GM21423 (cell line): ENCODE data around the gene TMEM250.

Experiments
- ATAC-seq: cut with Tn5 transposase; IDR thresholded peaks from one replicate; pipeline ENCODE4 v1.9.1; 2021; ENCODE audit warnings: mild to moderate bottlenecking, moderate library complexity; ENCODE audit not compliant: unreplicated experiment

The TMEM250 gene

DNA sequence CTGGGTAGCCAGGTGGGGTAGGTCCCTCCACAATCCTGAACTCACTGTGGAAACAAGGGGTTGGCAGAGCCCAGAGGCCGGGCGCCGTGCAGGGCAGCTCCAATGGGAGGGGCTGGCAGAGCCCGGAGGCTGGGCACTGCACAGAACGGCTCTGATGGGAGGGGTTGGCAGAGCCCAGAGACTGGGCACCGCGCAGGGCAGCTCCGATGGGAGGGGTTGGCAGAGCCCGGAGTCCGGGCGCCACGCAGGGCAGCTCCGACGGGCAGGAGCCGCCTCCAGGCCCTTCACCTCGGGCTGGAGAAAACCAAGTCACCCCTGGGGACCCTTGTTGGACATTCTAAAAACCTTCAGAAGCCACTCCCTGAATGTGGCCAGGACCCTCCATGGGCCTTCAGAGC, 32.9 kb downstream of the TMEM250 start:
- no peak for ATAC-seq

DNA sequence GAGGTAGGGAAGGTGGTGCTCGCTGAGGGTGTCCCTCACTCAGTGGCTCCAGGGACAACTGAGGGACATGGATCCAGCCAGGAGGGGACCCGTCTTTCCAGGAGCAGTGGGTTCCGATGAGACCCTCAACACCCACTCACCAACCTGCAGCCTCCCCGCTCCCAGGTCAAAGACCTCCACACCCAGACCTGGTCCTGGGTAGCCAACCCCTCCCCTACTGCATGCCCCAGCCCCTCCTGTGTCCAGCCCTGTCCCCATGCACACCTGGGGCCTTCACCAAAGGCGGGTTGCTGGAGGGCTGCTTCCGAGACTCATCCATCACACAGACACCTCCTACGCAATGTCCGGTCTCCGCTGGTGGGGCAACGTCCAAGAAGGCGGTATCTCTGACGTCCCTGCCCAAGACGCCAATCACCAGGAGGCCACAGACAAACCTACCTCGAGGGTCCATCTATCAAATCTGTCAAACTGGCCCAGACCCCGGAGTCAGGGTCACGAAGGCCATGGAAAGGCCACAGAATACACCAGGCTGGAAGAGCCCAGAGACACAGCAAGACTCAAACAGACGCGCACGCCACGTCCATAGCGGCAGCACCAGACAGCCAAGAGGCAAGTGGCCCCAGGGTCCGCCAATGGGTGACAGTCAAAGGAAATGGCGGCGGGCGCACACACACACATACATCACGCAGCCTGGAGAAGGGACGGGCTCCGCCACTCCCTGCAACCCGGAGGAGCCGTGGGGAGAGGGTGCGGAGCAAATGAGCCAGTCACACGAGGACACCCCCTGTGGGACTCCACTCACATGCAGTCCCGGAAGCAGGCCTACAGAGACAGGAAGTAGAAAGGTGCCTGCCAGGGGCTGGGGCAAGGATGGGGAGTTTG, 34.4 kb downstream of the TMEM250 start:
- ATAC-seq = no peak

DNA sequence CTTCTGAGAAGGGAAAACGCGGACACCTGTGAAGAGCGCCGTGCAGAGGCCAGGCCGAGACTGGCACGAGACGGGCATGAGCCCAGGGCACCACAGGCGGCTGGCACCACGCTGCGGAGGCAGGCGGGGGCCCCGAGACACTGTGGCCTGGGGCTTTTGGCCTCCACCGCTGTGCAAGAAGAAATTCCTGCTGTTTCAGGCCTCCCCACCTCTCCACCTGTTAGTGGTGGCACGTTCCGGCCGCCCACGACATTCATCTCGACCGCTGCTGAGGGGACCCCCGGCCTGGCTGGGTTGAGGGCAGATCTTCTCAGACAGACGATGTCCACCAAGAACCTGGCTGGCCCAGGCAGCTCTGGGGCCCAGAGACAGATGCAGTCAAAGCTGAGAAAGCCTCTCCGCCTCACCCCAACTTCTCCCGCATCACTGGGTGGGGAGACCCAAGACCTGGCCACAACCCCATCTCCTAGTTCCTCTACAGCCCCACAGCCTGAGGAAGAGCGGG, 35.1 kb downstream of the TMEM250 start:
- ATAC-seq = no peak

DNA sequence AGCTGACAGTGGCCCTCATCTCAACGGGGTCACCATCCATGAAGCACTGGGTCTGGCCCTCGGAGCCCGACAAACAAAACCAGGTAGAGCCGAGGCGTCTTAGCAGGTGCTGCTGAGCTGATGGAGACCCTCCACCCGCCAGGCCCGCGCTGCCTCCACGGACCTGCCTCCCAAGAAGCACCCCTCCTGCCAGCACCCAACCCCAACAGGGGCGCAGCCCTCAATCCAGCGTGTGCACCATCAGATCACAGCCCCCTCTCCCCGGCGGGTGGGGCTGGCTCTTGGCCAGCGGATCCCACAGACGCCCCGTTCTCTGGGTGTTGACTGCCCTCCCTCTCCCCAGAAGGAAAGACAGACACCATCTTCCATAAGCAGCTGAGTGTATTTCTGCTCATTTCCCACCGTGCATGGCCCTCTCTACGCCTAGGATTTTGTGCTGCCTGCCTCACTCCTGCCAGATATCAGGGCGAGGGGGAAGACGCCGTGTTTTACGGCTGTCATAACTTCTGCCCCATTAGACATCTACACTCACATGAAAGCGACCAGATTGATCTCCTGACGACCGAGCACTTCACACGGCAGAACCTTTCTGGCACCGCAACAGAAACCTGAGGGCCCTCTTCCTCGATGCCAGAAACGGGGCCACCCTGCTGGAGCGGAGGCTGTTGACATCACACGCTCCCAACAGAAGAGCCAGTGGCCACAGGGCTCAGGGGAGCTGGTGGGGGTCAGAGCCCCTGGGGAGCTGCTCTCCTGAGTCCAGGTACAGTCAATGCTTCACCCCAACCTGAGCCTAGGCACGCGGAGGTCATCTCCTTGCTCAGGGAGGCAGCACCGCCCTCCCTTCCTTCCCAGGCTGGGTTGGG, 35.9 kb downstream of the TMEM250 start:
- ATAC-seq = no peak

DNA sequence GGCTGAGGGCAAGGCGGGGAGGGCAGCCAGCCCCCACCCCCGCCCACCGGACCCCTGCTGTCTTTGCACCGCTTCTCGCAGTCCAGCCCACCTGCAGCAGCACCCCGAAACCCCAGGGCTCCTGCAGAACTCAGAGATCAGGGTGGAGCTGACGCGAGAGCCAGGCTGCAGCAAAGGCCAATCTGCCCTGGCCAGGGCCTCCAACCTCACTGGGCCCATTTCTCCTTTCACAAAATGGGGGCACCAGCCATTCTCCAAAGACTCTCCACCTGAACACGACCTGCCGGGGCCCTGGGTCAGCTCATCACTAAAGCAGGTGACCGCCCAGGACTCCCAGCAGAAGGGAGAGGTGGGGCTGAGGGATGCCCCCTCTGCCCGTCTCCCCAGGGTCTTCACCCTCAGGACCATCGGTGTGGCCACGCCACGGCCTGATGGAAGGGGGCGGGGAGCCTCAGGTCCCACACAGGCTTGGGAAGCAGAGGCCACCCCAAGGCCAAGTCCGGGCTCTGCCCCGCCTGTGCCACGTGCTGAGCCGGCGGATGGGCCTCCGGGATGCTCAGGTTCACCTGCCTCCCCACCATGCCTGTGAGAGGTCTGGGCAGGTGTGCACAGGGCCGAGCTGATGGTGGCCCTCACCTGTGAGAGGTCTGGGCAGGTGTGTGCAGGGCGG, 36.7 kb downstream of the TMEM250 start:
- no peak for ATAC-seq

DNA sequence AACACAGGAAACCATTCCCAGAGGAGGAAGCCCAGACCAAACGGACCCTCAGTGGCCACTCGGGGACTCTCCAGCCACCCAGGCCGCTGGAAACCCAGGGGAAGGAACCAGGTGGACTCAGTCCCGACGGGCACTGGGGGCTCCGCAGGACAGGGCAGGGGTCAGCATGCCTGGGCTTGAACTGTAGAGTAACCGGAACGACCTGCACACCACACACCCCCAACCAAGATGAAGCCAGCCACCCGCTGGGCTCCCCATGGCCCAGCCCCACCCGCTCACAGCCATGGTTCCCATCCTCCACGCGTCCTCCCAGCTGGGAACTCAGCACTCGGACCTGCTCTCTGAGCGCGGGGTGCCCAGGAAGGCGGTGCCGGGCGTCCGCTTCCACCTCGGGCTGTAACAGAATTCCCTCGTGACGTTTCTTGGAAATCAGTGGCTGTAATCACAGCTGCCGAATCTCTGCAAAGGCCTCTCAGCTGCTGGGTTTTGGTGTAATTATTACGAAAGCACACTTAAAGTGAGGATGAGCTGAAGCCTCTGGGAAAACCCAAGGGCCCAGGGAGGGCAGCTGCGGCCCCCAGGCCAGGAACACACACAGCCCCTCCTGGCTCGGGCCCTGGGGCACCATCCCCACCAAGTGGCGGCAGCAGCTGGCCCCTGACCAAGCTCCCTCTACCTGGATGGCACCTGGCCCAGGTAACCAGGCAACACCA, 37.4 kb downstream of the TMEM250 start:
- no peak for ATAC-seq

DNA sequence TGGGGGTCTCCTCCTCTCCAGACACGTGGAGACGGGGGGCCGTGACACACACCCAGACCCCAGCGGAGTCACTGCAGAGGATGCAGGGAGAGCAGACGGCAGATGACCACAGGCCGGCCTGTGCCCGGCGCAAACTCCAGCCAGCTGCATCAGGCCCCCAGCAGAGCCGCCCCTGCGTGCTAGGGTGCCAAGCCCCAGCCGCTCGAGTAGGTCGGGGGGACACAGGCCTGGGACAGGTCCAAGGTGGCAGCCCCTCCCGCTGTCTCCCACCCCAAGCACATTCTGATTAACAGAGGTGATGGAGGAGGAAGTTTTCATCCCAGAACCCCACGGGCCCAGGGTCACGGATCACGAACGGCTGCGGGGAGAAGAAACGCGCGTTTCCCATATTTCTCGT, 38.0 kb downstream of the TMEM250 start:
- no peak for ATAC-seq

DNA sequence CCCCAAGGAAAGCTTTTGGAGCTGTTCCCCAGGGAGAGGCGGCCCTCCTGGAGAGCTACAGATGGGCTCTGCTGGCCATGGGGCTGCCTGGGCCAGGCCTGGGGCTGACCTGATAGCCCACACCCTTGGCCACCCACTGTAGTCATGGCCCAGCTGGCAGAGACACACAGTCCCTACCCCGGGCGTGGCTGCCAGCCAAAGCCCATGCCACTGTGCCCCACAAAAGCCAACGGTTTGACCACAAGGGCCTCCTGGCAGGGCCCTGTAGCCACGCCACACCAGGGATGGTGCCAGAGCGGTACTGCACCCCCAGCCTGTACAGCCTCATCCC, 38.8 kb downstream of the TMEM250 start:
- no peak for ATAC-seq

DNA sequence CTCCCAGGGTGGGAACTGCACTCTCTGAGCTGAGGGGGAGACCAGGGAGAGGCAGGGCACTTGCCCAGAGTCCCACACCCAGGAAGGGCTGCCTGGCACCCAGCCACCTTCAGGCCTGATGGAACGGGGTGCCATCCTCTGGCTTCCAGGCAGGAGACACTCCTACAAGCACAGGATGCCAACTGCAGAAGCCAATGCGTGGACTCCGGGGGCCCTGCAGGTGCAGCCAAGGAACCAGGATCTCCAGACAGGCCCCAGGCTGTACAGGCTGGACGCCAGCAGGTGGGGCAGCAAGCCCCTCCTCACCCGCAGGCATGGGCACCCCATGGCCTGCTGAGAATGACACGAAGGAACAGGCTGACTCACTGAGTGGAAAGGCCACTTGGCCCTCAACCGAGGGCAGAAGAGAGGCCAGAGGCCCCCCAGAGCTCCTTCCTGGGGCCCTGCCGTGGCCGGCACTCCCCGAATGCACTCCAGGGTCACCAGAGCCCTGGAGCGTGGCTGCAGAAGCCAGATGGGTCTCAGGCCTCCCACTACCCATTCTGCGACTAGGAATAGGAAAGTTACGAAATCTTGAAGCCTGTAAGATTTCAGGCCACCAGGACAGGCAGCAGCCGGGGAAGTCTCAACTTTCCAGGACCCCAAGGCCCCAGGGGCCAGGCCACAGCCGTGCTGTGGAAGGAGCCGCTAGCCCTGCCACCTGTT, 39.3 kb downstream of the TMEM250 start:
- no peak for ATAC-seq

DNA sequence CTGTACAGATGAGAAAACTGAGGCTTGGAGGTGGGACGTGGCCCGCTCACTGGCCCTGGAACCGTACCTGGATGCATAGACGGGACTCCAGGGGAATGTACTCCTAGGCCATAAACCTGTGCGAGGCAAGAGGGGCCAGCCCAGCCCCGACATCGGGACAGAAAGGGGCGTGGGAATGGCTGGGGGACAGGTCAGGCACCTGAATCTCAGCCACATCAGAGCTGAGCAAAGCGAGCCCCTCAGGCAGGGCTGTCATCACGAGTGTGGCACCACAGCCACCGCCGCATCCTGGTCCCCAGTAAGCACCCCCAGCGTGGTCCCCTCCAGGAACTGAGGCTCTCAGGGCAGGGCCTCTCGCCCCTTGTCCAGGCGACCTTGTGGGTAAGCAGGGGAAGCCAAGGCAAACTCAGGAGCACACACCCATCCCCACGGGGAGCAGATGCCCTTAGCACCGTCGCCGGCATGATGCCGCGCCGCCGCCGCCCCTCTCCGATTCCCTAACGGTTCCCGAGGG, 40.1 kb downstream of the TMEM250 start:
- no peak for ATAC-seq

DNA sequence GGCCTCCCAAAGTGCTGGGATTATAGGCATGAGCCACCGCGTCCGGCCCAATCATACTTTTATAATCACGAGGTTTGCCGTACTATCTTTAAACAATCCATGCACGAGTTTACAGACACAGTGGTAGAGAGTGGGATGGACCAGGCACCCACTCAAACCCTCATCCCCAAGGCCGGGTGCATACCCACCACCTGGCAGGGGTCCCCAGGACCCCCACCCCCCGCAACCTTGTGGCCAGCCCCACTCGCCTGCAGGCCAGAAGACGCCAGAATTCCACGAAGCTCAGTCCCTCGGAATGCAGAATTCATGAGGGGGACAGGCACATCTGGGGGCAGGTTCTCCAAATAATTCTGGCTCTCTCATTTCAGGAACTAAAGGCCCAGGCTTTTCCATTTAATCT, 40.7 kb downstream of the TMEM250 start:
- ATAC-seq = no peak

DNA sequence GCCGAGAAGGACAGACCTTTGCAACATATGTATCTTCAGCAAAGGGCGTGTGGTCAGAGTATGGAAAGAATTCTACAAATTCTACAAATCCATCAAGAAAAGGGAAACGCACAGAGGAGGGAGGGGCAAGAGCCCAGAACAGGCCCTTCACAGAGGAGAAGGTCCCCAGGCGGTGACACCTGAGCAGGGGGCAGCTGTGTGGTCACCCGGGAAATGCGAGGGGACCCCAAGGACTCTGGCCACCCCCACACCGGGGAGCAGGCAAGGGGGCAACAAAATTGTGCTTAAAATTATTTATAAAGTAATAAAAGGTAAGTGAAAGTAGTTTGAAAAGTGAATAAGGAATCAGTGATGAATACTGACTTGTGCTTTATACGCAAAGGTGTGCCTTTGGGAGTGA, 41.2 kb downstream of the TMEM250 start:
- no peak for ATAC-seq

DNA sequence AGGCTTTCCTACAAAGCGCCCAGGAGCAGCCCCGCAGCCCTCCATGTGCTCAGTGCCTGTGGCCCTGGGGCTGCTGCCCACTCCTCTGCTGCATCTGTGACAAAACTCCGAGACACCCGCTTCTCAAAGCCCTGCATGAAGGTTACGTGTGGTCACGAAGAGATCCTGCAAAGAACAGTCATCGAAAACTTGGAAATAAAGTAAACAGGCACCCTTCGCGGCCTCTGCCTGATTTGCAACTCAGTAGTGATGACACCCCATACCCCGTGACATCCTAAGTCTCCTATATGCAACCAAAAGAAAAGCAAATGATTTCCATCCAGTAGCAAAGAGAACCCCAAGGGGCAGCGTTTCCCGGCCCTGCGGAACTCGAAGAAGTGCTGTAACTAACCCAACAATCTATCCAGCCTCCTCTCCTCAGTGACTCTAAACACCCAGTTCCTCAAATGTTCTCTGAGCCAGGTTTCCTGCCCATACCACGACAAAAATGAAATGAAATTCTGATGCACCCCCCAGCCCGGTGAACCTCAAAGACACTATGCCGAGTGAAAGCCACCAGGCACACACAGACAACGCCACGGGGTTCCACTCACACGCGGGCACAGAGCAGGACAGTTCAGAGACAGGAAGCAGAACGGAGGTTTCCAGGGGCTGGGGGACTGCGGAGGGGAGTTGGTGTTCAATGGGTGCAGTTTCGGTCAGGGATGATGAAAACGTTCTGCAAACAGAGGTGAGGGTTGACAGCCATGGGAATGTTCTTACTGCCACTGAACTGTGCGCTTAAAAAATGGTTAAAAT, 42.6 kb downstream of the TMEM250 start:
- ATAC-seq = no peak

DNA sequence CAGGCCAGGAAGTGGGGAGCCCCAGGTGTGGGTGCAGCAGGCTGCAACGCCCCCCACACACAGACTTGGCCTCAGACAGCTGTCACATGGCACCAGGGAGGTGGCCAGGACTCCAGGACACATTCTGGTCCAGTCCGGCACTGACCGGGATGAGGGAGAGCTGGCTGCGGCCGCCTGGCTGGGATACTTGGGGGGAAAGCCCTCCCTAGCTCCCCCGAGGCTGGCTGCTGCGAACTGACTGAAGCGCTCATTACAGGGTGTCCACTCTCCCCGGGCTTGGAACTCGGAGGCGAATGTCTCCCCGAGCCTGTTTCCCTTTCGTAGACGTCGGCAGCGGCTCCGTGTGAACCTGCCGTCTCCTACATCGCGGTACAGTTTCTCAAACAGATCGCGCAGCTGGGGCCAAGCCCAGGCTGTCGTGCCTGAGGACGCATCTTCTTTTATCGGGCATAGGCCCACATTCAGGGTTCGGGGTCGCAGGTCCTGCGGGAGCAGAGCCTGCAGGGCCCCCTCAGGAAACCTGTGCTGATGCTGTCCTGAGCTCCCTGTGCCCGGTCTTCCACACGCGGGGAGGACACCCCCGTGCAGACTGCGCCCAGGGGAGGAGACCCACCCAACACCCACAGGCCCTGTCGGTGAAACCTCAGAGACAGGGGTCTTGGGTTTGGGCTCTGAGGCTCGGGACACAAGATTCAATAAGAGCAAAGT, 43.4 kb downstream of the TMEM250 start:
- no peak for ATAC-seq

DNA sequence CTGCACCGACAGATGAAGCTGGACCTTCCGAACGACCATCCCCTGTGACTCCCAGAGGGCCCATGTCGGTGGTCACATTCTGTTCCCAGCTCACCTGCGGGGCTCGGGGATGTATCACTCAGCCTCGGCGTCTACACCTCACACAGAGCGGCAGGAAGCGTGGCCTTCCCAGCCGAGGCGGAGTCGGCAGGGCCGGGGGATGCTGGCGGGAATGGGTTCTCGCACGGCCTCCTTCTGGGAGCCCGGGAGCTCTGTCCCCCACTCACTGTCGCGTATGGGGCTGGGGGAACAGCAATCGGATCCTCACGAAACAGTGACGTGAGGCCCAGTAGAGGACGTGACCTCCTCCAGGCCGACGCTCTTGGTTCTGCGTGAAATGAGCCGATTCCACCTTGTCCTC, 44.0 kb downstream of the TMEM250 start:
- no peak for ATAC-seq
